Femur (tissue), 1 donor: Measurements from ENCODE around the gene DTL.
A peak's percentile ranks its signal among the peaks of the same experiment; 100 is the strongest.
"Not testable (repeated sequence)": the region's sequence is repeated elsewhere in the genome, so short reads cannot be mapped to it uniquely, and the experiment has no call there.

ENCODE experiments used
- DNase-seq: peaks from one replicate; pipeline ENCODE4 v3.0.0-alpha.2; 2017

The DTL gene

DNA sequence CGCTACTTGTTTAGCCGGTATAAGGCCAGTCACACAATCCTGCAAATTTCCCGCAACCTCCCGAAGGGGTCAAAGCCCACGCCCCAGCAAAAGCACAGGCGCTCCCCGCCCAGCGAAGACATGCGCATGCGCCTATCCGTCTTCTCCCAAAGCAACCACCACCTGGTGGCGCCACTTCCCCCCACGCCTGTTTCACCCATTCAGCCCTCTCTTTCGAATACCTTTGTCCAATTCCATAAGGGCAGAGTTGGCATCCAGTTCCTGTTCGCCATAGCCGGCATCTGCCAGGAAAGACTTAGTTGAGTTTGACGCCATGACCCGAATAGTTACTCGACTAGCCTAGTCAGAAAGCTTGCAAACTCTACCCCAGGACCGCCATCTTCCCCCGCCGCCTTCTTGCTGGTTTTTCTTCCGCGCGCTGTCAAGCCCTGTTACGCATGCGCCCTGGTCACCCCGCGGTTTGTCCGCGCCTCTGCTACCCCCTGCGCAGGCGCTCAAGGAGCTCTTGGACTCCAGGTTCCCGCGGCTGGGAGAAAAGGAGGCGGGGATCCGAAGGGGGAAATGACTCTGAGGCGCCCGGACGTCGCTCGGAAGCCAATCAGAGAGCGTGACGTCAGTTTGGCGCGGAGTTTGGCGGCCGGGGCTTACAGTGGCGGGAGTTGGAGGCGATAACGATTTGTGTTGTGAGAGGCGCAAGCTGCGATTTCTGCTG is at the start of gene DTL, which contains the start of gene INTS7:
TSS of gene DTL (plus strand) at position 626 of the 712 bp plus-strand sequence. CDS start 143 bp downstream, outside the sequence.
TSS of gene INTS7 (minus strand) at position 435 of the 712 bp plus-strand sequence. CDS start at position 315, 120 bp downstream.
- DNase-seq: peak; percentile 100

GRCh38 chr1:211986628-211987254 is 48.8 kb upstream of the DTL start:
- DNase-seq: no peak

DNA sequence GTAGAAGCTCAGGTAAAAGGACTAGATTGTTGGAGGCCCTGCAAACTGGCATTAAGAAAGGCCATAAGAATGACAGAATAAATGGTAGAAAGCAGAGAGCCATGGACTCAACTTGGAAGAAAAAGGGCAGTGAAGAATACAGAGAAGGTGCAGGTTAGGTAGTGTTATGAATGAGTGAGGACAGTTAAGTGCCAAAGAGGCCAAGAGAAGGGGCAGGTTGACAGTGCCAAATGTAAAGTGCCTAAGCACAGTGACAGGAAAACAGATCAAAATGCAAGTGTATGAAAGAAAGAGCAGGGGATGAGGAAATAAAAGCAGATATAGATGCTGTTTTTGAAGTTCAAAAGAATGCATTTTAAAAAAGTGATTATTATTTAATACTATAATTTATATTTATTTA is 43.9 kb upstream of the DTL start:
- DNase-seq: no peak

DNA sequence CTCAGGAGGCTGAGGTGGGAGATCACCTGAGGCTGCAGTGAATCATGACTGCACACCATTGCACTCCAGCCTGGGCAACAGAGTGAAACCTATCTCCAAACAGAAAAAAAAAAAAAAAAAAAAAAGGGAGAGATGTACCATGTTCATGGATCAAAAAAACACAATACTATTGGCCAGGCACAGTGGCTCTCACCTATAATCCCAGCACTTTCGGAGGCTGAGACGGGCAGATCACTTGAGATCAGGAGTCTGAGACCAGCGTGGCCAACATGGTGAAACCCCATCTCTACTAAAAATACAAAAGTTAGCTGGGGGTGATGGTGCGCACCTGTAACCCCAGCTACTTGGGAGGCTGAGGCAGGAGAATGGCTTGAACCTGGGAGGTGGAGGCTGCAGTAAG is 38.1 kb upstream of the DTL start:
- DNase-seq: not testable (repeated sequence)

- no peak for DNase-seq
These were observed 33.0 kb upstream of the DTL start for GRCh38 chr1:212002536-212002935.

DNA sequence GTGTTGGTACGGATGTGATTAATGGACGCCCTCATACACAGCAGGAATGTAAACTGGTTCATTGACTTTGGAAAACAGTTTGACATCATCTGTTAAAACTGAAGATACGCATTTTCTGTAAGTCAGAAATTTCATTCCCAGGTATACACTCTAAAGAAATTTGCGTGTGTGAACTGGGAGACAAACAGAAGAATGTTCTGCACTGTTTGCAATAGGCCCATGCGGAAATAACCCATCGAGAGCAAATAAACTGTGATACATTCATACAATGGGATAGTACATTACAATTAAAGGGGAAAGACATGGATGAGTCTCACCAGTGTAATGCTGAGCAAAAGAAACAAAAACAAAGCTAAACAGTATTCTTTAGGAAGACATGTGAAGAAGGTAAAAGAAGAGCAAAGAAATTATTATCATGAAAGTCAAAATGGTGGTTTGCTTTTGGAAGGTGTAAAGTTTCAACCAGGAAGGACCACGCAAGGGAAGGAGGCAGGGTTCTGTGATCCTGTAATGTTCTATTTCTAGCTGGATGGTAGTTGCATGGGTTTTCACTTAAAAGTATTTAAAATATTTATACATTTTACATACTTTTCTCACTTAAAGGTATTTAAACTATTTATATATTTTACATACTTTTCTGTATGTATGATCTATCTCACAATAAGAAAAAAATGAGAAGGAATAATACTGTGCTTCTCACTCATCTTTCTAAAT is 30.5 kb upstream of the DTL start:
- no peak for DNase-seq

- DNase-seq: no peak
These were observed 28.4 kb upstream of the DTL start for GRCh38 chr1:212007178-212007577.

- no peak for DNase-seq
These were observed 27.7 kb upstream of the DTL start for GRCh38 chr1:212007886-212008285.

DNA sequence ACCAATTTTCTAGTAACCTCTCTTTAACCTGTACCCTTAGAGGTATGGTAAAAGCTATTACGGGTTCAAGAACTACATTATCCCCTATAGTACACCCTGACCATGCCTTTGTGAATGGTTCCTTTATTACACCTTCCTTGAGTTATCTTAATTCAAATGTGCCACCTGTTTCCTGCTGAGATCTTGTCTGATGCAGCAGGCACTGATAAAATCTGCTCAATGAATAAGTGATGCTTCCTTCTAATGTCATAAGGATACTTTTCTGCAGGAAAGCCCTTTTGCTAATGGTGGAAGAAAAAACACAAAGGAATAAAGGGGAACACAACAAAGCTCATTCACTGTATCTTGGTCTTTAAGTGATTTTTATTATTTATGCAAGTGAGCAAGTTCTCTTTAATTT is 26.0 kb upstream of the DTL start:
- DNase-seq: no peak

- no peak for DNase-seq
These were observed 25.5 kb upstream of the DTL start for GRCh38 chr1:212010004-212010403.

- peak; percentile 59 for DNase-seq
These were observed 23.4 kb upstream of the DTL start for GRCh38 chr1:212012034-212012740.

- DNase-seq: no peak
These were observed 21.9 kb upstream of the DTL start for GRCh38 chr1:212013672-212014071.

- no peak for DNase-seq
These were observed 14.6 kb upstream of the DTL start for GRCh38 chr1:212020975-212021374.

- no peak for DNase-seq
These were observed 14.0 kb upstream of the DTL start for GRCh38 chr1:212021563-212021962.

- DNase-seq: not testable (repeated sequence)
These were observed 12.6 kb upstream of the DTL start for GRCh38 chr1:212022908-212023307.

DNA sequence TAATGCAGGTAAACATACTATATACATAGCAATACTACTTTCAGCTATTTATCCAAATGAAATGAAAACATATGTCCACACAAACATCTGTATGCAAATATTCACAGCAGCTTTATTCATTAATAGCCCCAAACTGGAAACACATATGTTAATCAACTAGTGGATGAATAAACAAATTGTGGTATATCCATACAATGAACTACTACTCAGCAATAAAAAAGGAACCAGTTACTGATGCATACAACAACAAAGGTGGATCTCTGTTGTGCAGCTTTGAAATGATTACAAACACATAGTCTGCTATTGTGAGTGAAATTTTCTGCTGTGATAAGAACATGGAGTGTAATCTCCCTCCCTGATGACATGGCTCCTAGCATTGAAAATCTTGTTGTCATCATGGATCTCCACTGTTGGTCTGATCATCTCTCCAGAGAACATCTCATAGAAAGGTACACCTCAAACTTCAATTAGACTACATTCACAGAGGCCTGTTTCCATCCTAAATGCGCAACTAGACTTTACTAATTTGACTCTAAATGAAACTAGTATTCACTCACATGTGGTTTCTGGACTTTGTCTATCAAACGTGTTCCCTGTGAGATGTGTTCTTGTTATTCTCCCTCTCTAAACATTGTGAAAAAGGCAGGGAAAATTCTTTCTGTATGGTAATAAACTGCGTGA is 10.9 kb upstream of the DTL start:
- DNase-seq: no peak

DNA sequence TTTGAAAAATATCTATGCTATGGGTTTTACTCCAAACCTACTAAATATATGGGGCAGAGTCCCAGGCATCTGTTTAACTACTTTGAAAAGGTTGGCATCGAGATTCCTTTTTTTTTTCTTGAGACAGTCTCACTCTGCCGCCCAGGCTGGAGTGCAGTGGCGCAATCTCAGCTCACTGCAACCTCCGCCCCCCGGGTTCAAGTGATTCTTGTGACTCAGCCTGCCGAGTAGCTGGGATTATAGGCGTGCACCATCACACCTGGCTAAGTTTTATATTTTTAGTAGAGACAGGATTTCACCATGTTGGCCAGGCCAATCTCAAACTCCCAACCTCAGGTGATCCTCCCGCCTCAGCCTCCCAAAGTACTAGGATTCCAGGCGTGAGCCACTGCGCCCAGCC is 7.8 kb upstream of the DTL start:
- not testable (repeated sequence) for DNase-seq

- no peak for DNase-seq
These were observed 4.5 kb upstream of the DTL start for GRCh38 chr1:212030936-212031528.

GRCh38 chr1:212034516-212035122 is 929 bp upstream of the DTL start:
- DNase-seq: no peak

- DNase-seq: no peak
These were observed 472 bp downstream of the DTL start for GRCh38 chr1:212035835-212036605.

DNA sequence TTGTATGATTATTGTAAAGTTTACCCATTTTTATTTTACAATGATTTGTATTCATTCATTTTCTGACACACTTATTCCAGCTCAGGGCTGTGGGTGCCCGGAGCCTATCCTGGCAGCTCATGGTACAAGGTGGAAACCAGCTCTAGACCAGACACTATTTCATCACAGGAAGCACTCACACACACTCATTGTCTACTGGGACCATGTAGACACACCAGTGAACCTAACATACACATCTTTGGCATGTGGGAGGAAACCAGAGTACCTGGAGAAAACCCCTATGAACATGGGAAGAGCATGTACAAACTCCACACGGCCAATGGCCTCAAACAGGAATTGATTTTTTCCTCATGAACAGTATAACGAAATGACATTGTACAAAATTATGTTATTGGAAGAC is 2.4 kb downstream of the DTL start:
- DNase-seq: no peak
